ENCODE measurements around the gene AP4B1.

AP4B1 gene

DNA sequence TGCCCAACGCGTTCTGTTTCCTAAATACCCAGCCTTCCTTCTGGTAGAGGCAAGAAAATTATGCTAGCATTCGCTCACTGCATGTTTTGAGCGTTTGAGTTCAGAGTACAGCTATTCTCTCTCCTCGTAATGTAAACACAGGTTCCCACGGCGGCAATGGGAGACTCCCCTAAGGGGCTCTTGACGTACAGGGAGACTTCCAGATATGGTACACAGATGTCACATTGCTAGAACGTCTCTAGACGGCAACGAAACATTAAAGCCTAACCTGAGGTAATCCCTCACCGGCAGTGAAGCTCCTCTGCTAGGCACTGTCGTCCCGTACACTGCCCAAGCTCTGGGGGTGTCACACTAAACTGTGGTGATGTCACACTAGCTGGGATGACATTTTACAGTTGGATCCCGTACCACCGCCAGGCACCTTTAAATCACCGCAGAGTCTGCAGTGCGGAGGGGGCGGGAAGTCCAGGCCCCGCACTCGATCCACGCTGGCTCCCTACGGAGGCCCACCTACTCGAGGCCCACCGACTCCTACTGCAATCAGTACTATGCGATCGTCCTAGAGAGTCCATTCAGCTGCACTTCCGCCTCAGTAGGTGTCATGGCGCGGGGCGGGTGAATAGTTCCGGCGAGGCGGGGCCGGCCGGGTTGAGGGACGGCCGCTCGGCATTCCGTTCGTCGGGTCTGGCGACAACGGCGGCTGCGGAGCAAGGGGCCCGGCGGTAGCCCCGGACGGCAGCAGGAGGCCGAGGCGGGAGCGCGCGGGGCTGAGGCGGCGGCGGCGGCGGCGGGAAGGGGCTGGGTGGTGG, 24.5 kb upstream of the AP4B1 start, which contains the start of gene HIPK1:
HIPK1 (plus strand) TSS at position 384 of the 809 bp plus-strand sequence.
- Histone ChIP-seq H3K27ac (ENCODE audit: low read depth, low read length) (peak within 1 kb of the TSS; percentile 98), H3K9ac (ENCODE audit: low read length) (peak within 1 kb of the TSS; percentile 99), H3K9me3 (ENCODE audit: low read length) (no peaks in the 10 kb centered on the region), H3K27me3 (ENCODE audit: control insufficient read depth in 1 of 2, insufficient read depth in 2 of 2, low read length in 2 of 2) (no peaks in the 10 kb centered on the region), H3K4me3 (ENCODE audit: low read depth in 1 of 2, low read length in 2 of 2) (peak within 1 kb of the TSS; percentile 88 to 99), H3K4me1 (ENCODE audit: insufficient read depth, low read length) (peaks cover 44% of the 10 kb centered on the region), H3K36me3 (ENCODE audit: insufficient read depth, low read length) (no peaks in the 10 kb centered on the region)

GRCh38 chr1:113928187-113928930, 23.8 kb upstream of the AP4B1 start:
- Histone ChIP-seq H3K9me3 (ENCODE audit: low read length) (no peaks in the 10 kb centered on the region), H3K9ac (ENCODE audit: low read length) (peak overlapping the region; percentile 85), H3K27ac (ENCODE audit: low read depth, low read length) (peak overlapping the region; percentile 98), H3K36me3 (ENCODE audit: insufficient read depth, low read length) (no peaks in the 10 kb centered on the region), H3K27me3 (ENCODE audit: control insufficient read depth in 1 of 2, insufficient read depth in 2 of 2, low read length in 2 of 2) (no peaks in the 10 kb centered on the region), H3K4me1 (ENCODE audit: insufficient read depth, low read length) (peaks cover 36% of the 10 kb centered on the region), H3K4me3 (ENCODE audit: low read depth in 1 of 2, low read length in 2 of 2) (peak overlapping the region; percentile 76 to 88)

- H3K4me3 ChIP-seq (ENCODE audit: low read depth in 1 of 2, low read length in 2 of 2): no peak overlapping the region
- H3K27me3 ChIP-seq (ENCODE audit: control insufficient read depth in 1 of 2, insufficient read depth in 2 of 2, low read length in 2 of 2): no peaks in the 10 kb centered on the region
- H3K27ac ChIP-seq (ENCODE audit: low read depth, low read length): no peak overlapping the region
- H3K9me3 ChIP-seq (ENCODE audit: low read length): no peaks in the 10 kb centered on the region
- no peak overlapping the region for H3K9ac ChIP-seq (ENCODE audit: low read length)
- no peaks in the 10 kb centered on the region for H3K36me3 ChIP-seq (ENCODE audit: insufficient read depth, low read length)
- peaks cover 12% of the 10 kb centered on the region for H3K4me1 ChIP-seq (ENCODE audit: insufficient read depth, low read length)
Measured at GRCh38 chr1:113924473-113924872, 19.9 kb upstream of the AP4B1 start.

- Histone ChIP-seq H3K27ac (ENCODE audit: low read depth, low read length) (no peak overlapping the region), H3K36me3 (ENCODE audit: insufficient read depth, low read length) (no peaks in the 10 kb centered on the region), H3K27me3 (ENCODE audit: control insufficient read depth in 1 of 2, insufficient read depth in 2 of 2, low read length in 2 of 2) (no peaks in the 10 kb centered on the region), H3K9me3 (ENCODE audit: low read length) (no peaks in the 10 kb centered on the region), H3K4me1 (ENCODE audit: insufficient read depth, low read length) (peaks cover 5% of the 10 kb centered on the region), H3K9ac (ENCODE audit: low read length) (no peak overlapping the region), H3K4me3 (ENCODE audit: low read depth in 1 of 2, low read length in 2 of 2) (no peak overlapping the region)
Measured at GRCh38 chr1:113922957-113923356, 18.4 kb upstream of the AP4B1 start.

DNA sequence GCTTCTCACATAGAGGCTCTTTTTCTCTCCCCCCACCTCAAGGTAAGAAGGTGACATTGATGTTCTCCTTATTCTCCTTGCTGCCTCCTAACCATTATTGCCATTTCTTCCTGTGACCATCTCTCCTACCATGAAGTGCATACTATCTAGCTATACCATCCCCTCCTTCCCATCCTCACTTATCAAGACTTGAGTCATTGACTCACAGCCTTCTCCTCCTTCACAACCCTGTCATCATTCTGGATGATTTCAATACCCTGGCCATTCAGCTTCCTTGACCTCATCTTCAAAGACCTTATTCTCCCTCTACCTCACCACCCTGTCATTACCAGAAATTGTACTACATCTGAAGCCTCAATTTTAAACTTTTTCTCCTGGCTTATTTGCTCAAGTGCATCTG, 13.6 kb upstream of the AP4B1 start:
- H3K4me3 ChIP-seq (ENCODE audit: low read depth in 1 of 2, low read length in 2 of 2): no peak overlapping the region
- H3K9me3 ChIP-seq (ENCODE audit: low read length): no peaks in the 10 kb centered on the region

GRCh38 chr1:113917400-113918082, 12.9 kb upstream of the AP4B1 start:
- H3K27me3 ChIP-seq (ENCODE audit: control insufficient read depth in 1 of 2, insufficient read depth in 2 of 2, low read length in 2 of 2): no peaks in the 10 kb centered on the region
- no peak overlapping the region for H3K4me3 ChIP-seq (ENCODE audit: low read depth in 1 of 2, low read length in 2 of 2)
- peaks cover 9% of the 10 kb centered on the region for H3K4me1 ChIP-seq (ENCODE audit: insufficient read depth, low read length)
- no peak overlapping the region for H3K9ac ChIP-seq (ENCODE audit: low read length)
- no peaks in the 10 kb centered on the region for H3K9me3 ChIP-seq (ENCODE audit: low read length)
- H3K27ac ChIP-seq (ENCODE audit: low read depth, low read length): no peak overlapping the region
- H3K36me3 ChIP-seq (ENCODE audit: insufficient read depth, low read length): no peaks in the 10 kb centered on the region

More for the DNA sequence above, 13.6 kb upstream of the AP4B1 start:
- Histone ChIP-seq H3K9ac (ENCODE audit: low read length) (no peak overlapping the region), H3K4me1 (ENCODE audit: insufficient read depth, low read length) (peaks cover 2% of the 10 kb centered on the region), H3K27ac (ENCODE audit: low read depth, low read length) (no peak overlapping the region), H3K36me3 (ENCODE audit: insufficient read depth, low read length) (no peaks in the 10 kb centered on the region), H3K27me3 (ENCODE audit: control insufficient read depth in 1 of 2, insufficient read depth in 2 of 2, low read length in 2 of 2) (no peaks in the 10 kb centered on the region)

DNA sequence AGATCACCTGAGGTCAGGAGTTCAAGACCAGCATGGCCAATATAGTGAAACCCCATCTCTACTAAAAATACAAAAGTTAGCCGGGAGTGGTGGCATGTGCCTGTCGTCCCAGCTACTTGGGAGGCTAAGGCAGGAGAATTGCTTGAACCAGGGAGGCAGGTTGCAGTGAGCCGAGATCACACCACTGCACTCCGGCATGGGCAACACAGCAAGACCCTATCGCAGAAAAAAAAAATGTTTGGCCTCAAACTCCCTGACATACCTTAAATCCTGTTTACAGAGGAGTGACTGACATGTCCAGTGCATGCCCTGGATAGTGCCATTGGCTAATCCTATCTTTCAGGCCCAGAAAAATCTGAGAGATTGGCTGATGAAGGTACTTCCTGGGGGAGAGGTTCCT, 12.4 kb upstream of the AP4B1 start:
- Histone ChIP-seq H3K4me1 (ENCODE audit: insufficient read depth, low read length) (peaks cover 13% of the 10 kb centered on the region), H3K4me3 (ENCODE audit: low read depth in 1 of 2, low read length in 2 of 2) (no peak overlapping the region), H3K27me3 (ENCODE audit: control insufficient read depth in 1 of 2, insufficient read depth in 2 of 2, low read length in 2 of 2) (no peaks in the 10 kb centered on the region), H3K9me3 (ENCODE audit: low read length) (no peaks in the 10 kb centered on the region), H3K36me3 (ENCODE audit: insufficient read depth, low read length) (peaks cover 2% of the 10 kb centered on the region), H3K9ac (ENCODE audit: low read length) (no peak overlapping the region), H3K27ac (ENCODE audit: low read depth, low read length) (no peak overlapping the region)

GRCh38 chr1:113913887-113914664, 9.5 kb upstream of the AP4B1 start:
- H3K27ac ChIP-seq (ENCODE audit: low read depth, low read length): no peak overlapping the region
- no peaks in the 10 kb centered on the region for H3K27me3 ChIP-seq (ENCODE audit: control insufficient read depth in 1 of 2, insufficient read depth in 2 of 2, low read length in 2 of 2)
- H3K36me3 ChIP-seq (ENCODE audit: insufficient read depth, low read length): peaks cover 21% of the 10 kb centered on the region
- H3K9me3 ChIP-seq (ENCODE audit: low read length): no peaks in the 10 kb centered on the region
- H3K4me3 ChIP-seq (ENCODE audit: low read depth in 1 of 2, low read length in 2 of 2): no peak overlapping the region
- H3K4me1 ChIP-seq (ENCODE audit: insufficient read depth, low read length): peaks cover 13% of the 10 kb centered on the region
- H3K9ac ChIP-seq (ENCODE audit: low read length): no peak overlapping the region

- no peaks in the 10 kb centered on the region for H3K27me3 ChIP-seq (ENCODE audit: control insufficient read depth in 1 of 2, insufficient read depth in 2 of 2, low read length in 2 of 2)
- H3K9ac ChIP-seq (ENCODE audit: low read length): no peak overlapping the region
- H3K27ac ChIP-seq (ENCODE audit: low read depth, low read length): peak overlapping the region; percentile 50
- no peak overlapping the region for H3K4me3 ChIP-seq (ENCODE audit: low read depth in 1 of 2, low read length in 2 of 2)
- peaks cover 27% of the 10 kb centered on the region for H3K36me3 ChIP-seq (ENCODE audit: insufficient read depth, low read length)
- no peaks in the 10 kb centered on the region for H3K9me3 ChIP-seq (ENCODE audit: low read length)
- H3K4me1 ChIP-seq (ENCODE audit: insufficient read depth, low read length): peaks cover 13% of the 10 kb centered on the region
Measured at GRCh38 chr1:113913312-113913668, 8.7 kb upstream of the AP4B1 start.

GRCh38 chr1:113912594-113913311, 8.2 kb upstream of the AP4B1 start:
- H3K9me3 ChIP-seq (ENCODE audit: low read length): no peaks in the 10 kb centered on the region
- H3K4me3 ChIP-seq (ENCODE audit: low read depth in 1 of 2, low read length in 2 of 2): no peak overlapping the region
- peaks cover 13% of the 10 kb centered on the region for H3K4me1 ChIP-seq (ENCODE audit: insufficient read depth, low read length)
- no peaks in the 10 kb centered on the region for H3K27me3 ChIP-seq (ENCODE audit: control insufficient read depth in 1 of 2, insufficient read depth in 2 of 2, low read length in 2 of 2)
- no peak overlapping the region for H3K9ac ChIP-seq (ENCODE audit: low read length)
- peak overlapping the region; percentile 50 for H3K27ac ChIP-seq (ENCODE audit: low read depth, low read length)
- H3K36me3 ChIP-seq (ENCODE audit: insufficient read depth, low read length): peaks cover 32% of the 10 kb centered on the region

Measured in muscle layer of colon (tissue), 2 donors.